ENCODE results near the gene LASP1.

GRCh38 chr17:38893113-38893512 lies 23.3 kb downstream of the LASP1 start:
- TF ChIP-seq, protein P1, sequence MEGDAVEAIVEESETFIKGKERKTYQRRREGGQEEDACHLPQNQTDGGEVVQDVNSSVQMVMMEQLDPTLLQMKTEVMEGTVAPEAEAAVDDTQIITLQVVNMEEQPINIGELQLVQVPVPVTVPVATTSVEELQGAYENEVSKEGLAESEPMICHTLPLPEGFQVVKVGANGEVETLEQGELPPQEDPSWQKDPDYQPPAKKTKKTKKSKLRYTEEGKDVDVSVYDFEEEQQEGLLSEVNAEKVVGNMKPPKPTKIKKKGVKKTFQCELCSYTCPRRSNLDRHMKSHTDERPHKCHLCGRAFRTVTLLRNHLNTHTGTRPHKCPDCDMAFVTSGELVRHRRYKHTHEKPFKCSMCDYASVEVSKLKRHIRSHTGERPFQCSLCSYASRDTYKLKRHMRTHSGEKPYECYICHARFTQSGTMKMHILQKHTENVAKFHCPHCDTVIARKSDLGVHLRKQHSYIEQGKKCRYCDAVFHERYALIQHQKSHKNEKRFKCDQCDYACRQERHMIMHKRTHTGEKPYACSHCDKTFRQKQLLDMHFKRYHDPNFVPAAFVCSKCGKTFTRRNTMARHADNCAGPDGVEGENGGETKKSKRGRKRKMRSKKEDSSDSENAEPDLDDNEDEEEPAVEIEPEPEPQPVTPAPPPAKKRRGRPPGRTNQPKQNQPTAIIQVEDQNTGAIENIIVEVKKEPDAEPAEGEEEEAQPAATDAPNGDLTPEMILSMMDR (IDR thresholded peaks at IDR 0.05) = no peak
- no peak for TF ChIP-seq RAD21 (IDR thresholded peaks at IDR 0.05; ENCODE audit: low read length)
- TF ChIP-seq MAX (IDR thresholded peaks at IDR 0.05; ENCODE audit: low read depth) = no peak
- TF ChIP-seq JUND (IDR thresholded peaks at IDR 0.05) = no peak
- no peak for TF ChIP-seq USF1 (IDR thresholded peaks at IDR 0.05; ENCODE audit: borderline replicate concordance, low read depth)
- TF ChIP-seq USF2 (IDR thresholded peaks at IDR 0.05; ENCODE audit: borderline replicate concordance, low read depth, low read length) = no peak

Data from SK-N-SH (cell line).